GM12872 (cell line): Measurements from ENCODE around the gene BTBD18.

Source experiments
- CTCF ChIP-seq: IDR thresholded peaks from 3 replicates; pipeline ENCODE4 v1.5.1; 2011; ENCODE audit warnings: low read depth, mild to moderate bottlenecking, low read length, moderate library complexity; ENCODE audit not compliant: insufficient read depth

BTBD18 gene

GRCh38 chr11:57779276-57779675 is 27.7 kb upstream of the BTBD18 start:
- TF ChIP-seq CTCF = no peak

DNA sequence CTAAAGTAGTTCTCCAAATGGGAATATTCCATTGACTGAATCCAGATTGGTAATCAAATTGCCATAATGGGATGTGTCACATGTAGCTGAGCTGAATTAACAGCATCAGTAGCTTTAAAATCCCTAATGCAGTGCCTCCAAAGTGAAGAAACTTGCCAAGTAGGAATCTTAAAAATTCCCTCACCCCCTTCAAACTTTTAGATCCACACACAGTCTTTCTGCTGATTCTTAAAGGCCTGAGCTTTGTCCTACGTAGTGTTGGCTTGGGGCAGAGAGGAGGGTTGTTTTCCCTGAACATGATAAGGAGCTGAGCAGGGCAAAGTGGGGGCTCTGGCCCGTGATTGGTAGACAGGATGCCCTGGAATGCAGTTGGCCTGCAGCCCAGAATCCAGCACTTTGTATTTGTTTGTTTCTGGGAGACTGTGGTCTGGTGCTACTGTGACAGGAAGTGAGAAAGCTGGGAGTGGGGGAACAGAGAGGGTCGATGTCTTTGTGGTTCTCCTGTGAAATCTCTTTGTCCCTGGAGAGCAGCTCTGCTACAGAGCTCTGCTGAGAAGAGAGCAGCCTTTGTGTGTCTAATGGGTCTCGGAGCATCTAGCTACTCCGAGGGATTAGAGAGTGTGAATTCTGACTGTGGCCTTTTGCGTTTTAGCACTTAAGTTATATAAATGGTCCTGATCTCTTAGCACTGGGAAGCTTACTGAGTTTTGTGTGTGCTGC is 26.9 kb upstream of the BTBD18 start:
- TF ChIP-seq CTCF = no peak

- no peak for TF ChIP-seq CTCF
These were observed 26.3 kb upstream of the BTBD18 start for GRCh38 chr11:57777969-57778317.

GRCh38 chr11:57776577-57777210 is 25.1 kb upstream of the BTBD18 start:
- TF ChIP-seq CTCF = no peak

- no peak for TF ChIP-seq CTCF
These were observed 24.5 kb upstream of the BTBD18 start for GRCh38 chr11:57776031-57776521.

DNA sequence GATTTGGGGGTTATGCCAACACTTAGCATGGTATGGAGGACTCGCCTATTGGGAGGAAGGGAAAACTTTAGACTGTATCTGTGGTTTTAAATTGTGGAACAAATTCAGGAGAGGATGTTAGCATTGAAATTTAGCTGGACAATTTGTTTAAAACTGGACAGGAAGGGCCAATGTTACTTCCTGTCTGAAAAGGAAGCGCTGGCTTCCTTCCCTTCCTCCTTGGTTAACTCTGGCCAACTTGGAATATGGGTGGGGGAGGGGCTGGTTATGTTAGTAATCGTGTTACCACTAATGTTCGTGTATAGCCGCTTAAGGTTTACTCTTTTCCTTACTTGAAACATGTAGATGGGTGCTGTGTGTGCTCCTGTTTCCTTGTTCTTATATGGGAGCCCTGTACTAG is 23.9 kb upstream of the BTBD18 start:
- no peak for TF ChIP-seq CTCF

DNA sequence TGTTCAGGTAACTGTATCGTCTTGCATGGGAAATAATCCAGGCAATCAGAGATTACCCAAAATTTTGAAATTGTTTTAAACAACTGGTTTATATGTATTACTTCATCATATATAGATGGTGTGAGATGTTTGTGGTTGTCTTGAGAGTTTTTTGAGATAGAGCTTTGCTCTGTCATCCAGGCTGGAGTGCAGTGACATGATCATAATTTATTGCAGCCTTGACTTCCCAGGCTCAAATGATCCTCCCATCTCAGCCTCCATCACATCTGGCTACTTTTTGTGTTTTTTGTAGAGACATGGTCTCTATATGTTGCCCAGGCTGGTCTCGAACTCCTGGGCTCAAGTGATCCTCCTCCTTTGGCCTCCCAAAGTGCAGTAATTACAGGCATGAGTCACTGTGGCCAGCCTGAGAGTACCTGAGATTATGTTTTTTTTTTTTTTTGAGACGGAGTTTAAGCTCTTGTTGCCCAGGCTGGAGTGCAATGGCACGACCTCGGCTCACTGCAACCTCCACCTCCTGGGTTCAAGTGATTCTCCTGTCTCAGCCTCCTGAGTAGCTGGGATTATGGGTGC is 21.5 kb upstream of the BTBD18 start:
- no peak for TF ChIP-seq CTCF
